IMR-90 (cell line): ENCODE data around the gene TALDO1. TPM values are rescaled to one million over a fixed set of nuclear protein-coding genes. Genes with fewer than 3 reads are reported as not detected.

Source experiments
- ATAC-seq: fragments of 200-7000 bp; cut with Tn5 transposase; 2 replicates; pipeline ENCODE4 v1.9.1; 2020; ENCODE audit warnings: low read depth, mild to moderate bottlenecking, moderate library complexity
- BruUV-seq: library from RNA; stranded (reverse); fragments of 400-500 nt; replicated peaks from 2 replicates; lab custom pipeline; 2021; lab: Mats Ljungman, UMichigan
- CTCF ChIA-PET: fragments of 300-600 bp; formaldehyde crosslinking; extraction: SDS; loops from one replicate; lab custom pipeline; 2021; ENCODE audit warnings: antibody characterized with exemption; lab: Yijun Ruan, JAX
- POLR2A ChIA-PET: fragments of 300-600 bp; sonication (Branson Sonifier 250); formaldehyde crosslinking; loops from one replicate; lab custom pipeline; 2022; ENCODE audit warnings: antibody characterized with exemption; ENCODE audit not compliant: unreplicated experiment; lab: Charles Lee
- DNase-seq: peaks from one replicate; pipeline ENCODE4 v3.0.0; 2013
- H2AFZ ChIP-seq: replicated peaks from 2 replicates; pipeline ENCODE3; 2013; ENCODE audit warnings: low read length, mild to moderate bottlenecking; ENCODE audit not compliant: poor library complexity
- H2AK5ac ChIP-seq: 2 replicates; pipeline ENCODE4 v1.6.1; 2013; ENCODE audit warnings: low read depth, low read length, inconsistent platforms
- H2AK9ac ChIP-seq: replicated peaks from 2 replicates; pipeline ENCODE3; 2013; ENCODE audit warnings: mild to moderate bottlenecking, low read depth, low read length, moderate library complexity; ENCODE audit not compliant: poor library complexity
- H2BK120ac ChIP-seq: 2 replicates; pipeline ENCODE4 v1.6.1; 2013; ENCODE audit warnings: low read depth, low read length, inconsistent platforms
- H2BK15ac ChIP-seq: 3 replicates; pipeline ENCODE4 v1.6.1; 2013; ENCODE audit warnings: low read depth, low read length, inconsistent platforms
- H2BK20ac ChIP-seq: 2 replicates; pipeline ENCODE4 v1.6.1; 2013; ENCODE audit warnings: low read depth, mild to moderate bottlenecking, inconsistent platforms, low read length, moderate library complexity
- H2BK5ac ChIP-seq: 2 replicates; pipeline ENCODE4 v1.6.1; 2013; ENCODE audit warnings: mild to moderate bottlenecking, low read depth, low read length, inconsistent platforms; ENCODE audit not compliant: poor library complexity, severe bottlenecking
- H3K14ac ChIP-seq: replicated peaks from 2 replicates; pipeline ENCODE4 v1.6.1; 2013; ENCODE audit warnings: low read depth, low read length, inconsistent platforms
- H3K18ac ChIP-seq: 2 replicates; pipeline ENCODE4 v1.6.1; 2013; ENCODE audit warnings: low read depth, low read length, control low read depth
- H3K23ac ChIP-seq: 2 replicates; pipeline ENCODE4 v1.6.1; 2013; ENCODE audit warnings: low read depth, low read length, inconsistent platforms
- H3K27ac ChIP-seq: 2 replicates; pipeline ENCODE4 v1.5.1; 2013; ENCODE audit warnings: mild to moderate bottlenecking, control low read depth, low read length; ENCODE audit not compliant: insufficient read depth
- H3K27me3 ChIP-seq: 2 replicates; pipeline ENCODE4 v1.6.1; 2013; ENCODE audit warnings: low read length; ENCODE audit not compliant: control insufficient read depth, insufficient read depth
- H3K36me3 ChIP-seq: 2 replicates; pipeline ENCODE4 v1.6.1; 2013; ENCODE audit warnings: low read length, mixed read lengths; ENCODE audit not compliant: control insufficient read depth, insufficient read depth
- H3K4ac ChIP-seq: 2 replicates; pipeline ENCODE4 v1.6.1; 2013; ENCODE audit warnings: low read depth, low read length, inconsistent platforms
- H3K4me1 ChIP-seq: 2 replicates; pipeline ENCODE4 v1.6.1; 2013; ENCODE audit warnings: low read length, mixed read lengths; ENCODE audit not compliant: control insufficient read depth, insufficient read depth
- H3K4me2 ChIP-seq: 2 replicates; pipeline ENCODE4 v1.6.1; 2013; ENCODE audit warnings: low read depth, mild to moderate bottlenecking, control low read depth, low read length, moderate library complexity
- H3K4me3 ChIP-seq: 2 replicates; pipeline ENCODE4 v1.5.1; 2013; ENCODE audit warnings: low read depth, mild to moderate bottlenecking, control low read depth, low read length, moderate library complexity; ENCODE audit not compliant: insufficient read depth
- H3K56ac ChIP-seq: 2 replicates; pipeline ENCODE4 v1.6.1; 2013; ENCODE audit warnings: low read length, inconsistent platforms; ENCODE audit not compliant: insufficient read depth; ENCODE audit errors: extremely low read depth
- H3K79me1 ChIP-seq, 2 experiments: 2 replicates each; pipeline ENCODE4 v1.6.1; 2013; ENCODE audit warnings: low read length in 2 of 2, inconsistent platforms in 1 of 2, low read depth in 1 of 2
- H3K9ac ChIP-seq: 2 replicates; pipeline ENCODE4 v1.6.1; 2013; ENCODE audit warnings: low read depth, low read length, control low read depth
- H3K9me1 ChIP-seq: 2 replicates; pipeline ENCODE4 v1.6.1; 2013; ENCODE audit warnings: low read length, inconsistent platforms; ENCODE audit not compliant: insufficient read depth
- H3K9me3 ChIP-seq: 2 replicates; pipeline ENCODE4 v1.6.1; 2013; ENCODE audit warnings: low read length; ENCODE audit not compliant: control insufficient read depth, insufficient read depth
- H4K20me1 ChIP-seq: 2 replicates; pipeline ENCODE4 v1.6.1; 2013; ENCODE audit warnings: low read length, inconsistent platforms; ENCODE audit not compliant: insufficient read depth
- H4K5ac ChIP-seq: 2 replicates; pipeline ENCODE4 v1.6.1; 2013; ENCODE audit warnings: mild to moderate bottlenecking, low read depth, low read length, control low read depth
- H4K8ac ChIP-seq, 2 experiments: 2 replicates each; pipeline ENCODE4 v1.6.1; 2013; ENCODE audit warnings: low read depth in 2 of 2, low read length in 2 of 2, control low read depth in 1 of 2, inconsistent platforms in 1 of 2
- H4K91ac ChIP-seq: 2 replicates; pipeline ENCODE4 v1.6.1; 2013; ENCODE audit warnings: low read depth, low read length, inconsistent platforms; ENCODE audit not compliant: insufficient read depth
- CHD1 ChIP-seq: IDR thresholded peaks from 2 replicates; pipeline ENCODE4 v1.6.1; 2012; ENCODE audit warnings: low read depth, low read length, improper control_type of control experiment
- MXI1 ChIP-seq: IDR thresholded peaks from 2 replicates; pipeline ENCODE4 v1.6.1; 2012; ENCODE audit warnings: low read depth, mild to moderate bottlenecking, low read length, moderate library complexity, borderline replicate concordance
- RAD21 ChIP-seq: IDR thresholded peaks from 2 replicates; pipeline ENCODE4 v1.6.1; 2012; ENCODE audit warnings: low read length, improper control_type of control experiment
- WGBS, 2 experiments: methylation state at CpG; one replicate each; pipeline versions ENCODE4 v1.1.5 to v1.1.7; 2013; ENCODE audit warnings: missing lambda C conversion rate in 2 of 2; ENCODE audit not compliant: insufficient read length in 1 of 2; ENCODE audit errors: extremely low coverage in 2 of 2; 5-methylcytosine and 5-hydroxymethylcytosine counted together
- dilution Hi-C: fragments of 300-500 bp; cut with HindIII; formaldehyde crosslinking; loops from one replicate; pipeline ENCODE4 v1.14.3; 2018; ENCODE audit warnings: low sequenced_read_pairs; ENCODE audit not compliant: unreplicated experiment
- in situ Hi-C: fragments of 300-500 bp; cut with MboI; formaldehyde crosslinking; loops from 3 replicates; pipeline ENCODE4 v1.14.3; 2019; ENCODE audit warnings: low sequenced_read_pairs, inconsistent platforms, mixed read lengths
- intact Hi-C: fragments of 100-400 bp; cut with micrococcal nuclease; formaldehyde crosslinking; loops from 2 replicates; pipeline ENCODE4 v1.10.0; 2022
- polyA plus RNA-seq, 3 experiments: library from polyadenylated mRNA; depleted of rRNA; stranded (reverse); fragments of >200 nt; gene quantifications; 2 replicates each; pipeline ENCODE4 v1.2.3, GENCODE V29; 2012; ENCODE audit warnings: low replicate concordance in 1 of 3
- total RNA-seq: library from RNA; depleted of rRNA; stranded (reverse); fragments of >200 nt; gene quantifications from 2 replicates; pipeline ENCODE4 v1.2.3, GENCODE V29; 2012
- TF ChIP-seq, protein P1 (sequence below): fragments of 150-350 bp; IDR thresholded peaks from 2 replicates; pipeline ENCODE4 v1.6.1; 2016; ENCODE audit warnings: low read depth, mild to moderate bottlenecking, low read length, moderate library complexity, borderline replicate concordance
- TF ChIP-seq, protein P2 (sequence below): conservative IDR thresholded peaks from 2 replicates; pipeline ENCODE4 v1.5.1; 2012; ENCODE audit warnings: mild to moderate bottlenecking, low read depth, low read length, improper control_type of control experiment

TALDO1 gene
- total and polyA plus RNA-seq, 2 of the 4 experiments (the other 2 are of a cell fraction), result 147 to 210 TPM

DNA sequence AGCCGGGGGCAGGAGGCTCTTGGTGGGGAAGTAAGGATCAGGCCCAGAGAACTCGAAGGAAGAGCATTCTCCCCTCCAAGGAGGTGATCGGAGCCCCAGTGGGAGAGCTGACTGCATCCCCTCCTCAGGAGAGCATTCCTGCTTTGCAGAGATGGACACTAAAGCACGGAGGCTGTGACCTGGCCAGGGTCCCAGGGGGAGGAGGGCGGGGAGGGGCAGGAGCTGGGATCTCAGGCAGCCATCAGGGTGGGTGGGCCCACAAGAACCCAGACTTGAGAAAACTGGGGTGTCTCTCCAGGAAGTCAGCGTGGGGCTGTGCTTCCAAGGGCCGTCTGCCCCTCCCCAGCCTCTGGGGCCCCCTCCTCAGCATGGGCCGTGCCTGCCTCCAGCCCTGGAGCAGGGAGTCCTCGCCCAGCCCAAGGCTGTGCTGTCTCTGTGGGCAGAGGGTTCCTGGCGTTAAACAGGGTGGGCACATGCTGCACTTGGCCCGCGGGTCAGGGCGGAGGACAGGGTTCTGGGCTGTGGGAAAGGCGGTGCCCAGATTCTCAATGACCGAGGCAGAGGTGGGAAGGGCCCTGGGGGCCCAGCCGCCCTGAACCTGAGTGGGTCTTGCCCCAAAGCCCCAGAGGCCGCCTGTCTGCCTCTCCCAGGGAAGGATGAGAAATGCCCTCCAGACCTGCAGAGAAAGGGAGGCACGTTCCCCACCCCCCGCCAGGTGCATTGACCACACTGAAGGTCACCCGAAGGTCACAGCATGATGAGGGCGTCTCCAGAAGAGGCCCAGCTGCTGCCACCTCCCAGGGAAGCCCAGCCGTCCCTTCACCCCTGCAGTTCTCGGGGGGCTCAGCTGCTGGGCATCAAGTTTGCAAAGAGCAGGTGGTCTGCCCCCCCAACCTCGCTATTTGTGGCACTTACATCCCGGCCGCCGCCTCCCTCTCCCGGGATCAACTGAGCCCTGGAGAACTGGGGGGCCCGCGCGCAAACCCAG lies 42.0 kb downstream of the TALDO1 start:
- Histone ChIP-seq H3K4ac (no peak overlapping the region), H2BK20ac (no peak overlapping the region), H3K56ac (no peak overlapping the region), H3K9me1 (no peaks in the 10 kb centered on the region), H3K18ac (no peak overlapping the region), H3K4me1 (peaks cover 5% of the 10 kb centered on the region), H4K5ac (no peak overlapping the region), H2AK5ac (no peak overlapping the region; the same call in 1 of the 2 replicates), H3K79me1 (peaks cover 0 to 8% of the 10 kb centered on the region in 2 experiments; a peak in 2 of 4 replicates), H4K8ac (no peak overlapping the region), H4K20me1 (no peaks in the 10 kb centered on the region; the same call in 1 of the 2 replicates), H3K14ac (no peak overlapping the region), H3K23ac (no peak overlapping the region), H3K4me2 (peak overlapping the region; percentile 44; the same call in 1 of the 2 replicates), H4K91ac (no peak overlapping the region), H2AFZ (peak overlapping the region; percentile 53), H3K27ac (no peak overlapping the region), H3K9me3 (no peaks in the 10 kb centered on the region), H2AK9ac (peak overlapping the region; percentile 7), H2BK120ac (no peak overlapping the region), H3K27me3 (no peaks in the 10 kb centered on the region), H2BK15ac (no peak overlapping the region), H3K36me3 (peaks cover 19% of the 10 kb centered on the region; the same call in 1 of the 2 replicates), H3K4me3 (no peak overlapping the region; the same call in 1 of the 2 replicates), H3K9ac (no peak overlapping the region), H2BK5ac (no peak overlapping the region)
- DNase-seq, result no peak
- TF ChIP-seq, protein P1, sequence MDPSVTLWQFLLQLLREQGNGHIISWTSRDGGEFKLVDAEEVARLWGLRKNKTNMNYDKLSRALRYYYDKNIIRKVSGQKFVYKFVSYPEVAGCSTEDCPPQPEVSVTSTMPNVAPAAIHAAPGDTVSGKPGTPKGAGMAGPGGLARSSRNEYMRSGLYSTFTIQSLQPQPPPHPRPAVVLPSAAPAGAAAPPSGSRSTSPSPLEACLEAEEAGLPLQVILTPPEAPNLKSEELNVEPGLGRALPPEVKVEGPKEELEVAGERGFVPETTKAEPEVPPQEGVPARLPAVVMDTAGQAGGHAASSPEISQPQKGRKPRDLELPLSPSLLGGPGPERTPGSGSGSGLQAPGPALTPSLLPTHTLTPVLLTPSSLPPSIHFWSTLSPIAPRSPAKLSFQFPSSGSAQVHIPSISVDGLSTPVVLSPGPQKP, result no peak
- TF ChIP-seq, protein P2, sequence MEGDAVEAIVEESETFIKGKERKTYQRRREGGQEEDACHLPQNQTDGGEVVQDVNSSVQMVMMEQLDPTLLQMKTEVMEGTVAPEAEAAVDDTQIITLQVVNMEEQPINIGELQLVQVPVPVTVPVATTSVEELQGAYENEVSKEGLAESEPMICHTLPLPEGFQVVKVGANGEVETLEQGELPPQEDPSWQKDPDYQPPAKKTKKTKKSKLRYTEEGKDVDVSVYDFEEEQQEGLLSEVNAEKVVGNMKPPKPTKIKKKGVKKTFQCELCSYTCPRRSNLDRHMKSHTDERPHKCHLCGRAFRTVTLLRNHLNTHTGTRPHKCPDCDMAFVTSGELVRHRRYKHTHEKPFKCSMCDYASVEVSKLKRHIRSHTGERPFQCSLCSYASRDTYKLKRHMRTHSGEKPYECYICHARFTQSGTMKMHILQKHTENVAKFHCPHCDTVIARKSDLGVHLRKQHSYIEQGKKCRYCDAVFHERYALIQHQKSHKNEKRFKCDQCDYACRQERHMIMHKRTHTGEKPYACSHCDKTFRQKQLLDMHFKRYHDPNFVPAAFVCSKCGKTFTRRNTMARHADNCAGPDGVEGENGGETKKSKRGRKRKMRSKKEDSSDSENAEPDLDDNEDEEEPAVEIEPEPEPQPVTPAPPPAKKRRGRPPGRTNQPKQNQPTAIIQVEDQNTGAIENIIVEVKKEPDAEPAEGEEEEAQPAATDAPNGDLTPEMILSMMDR, result no peak
- TF ChIP-seq MXI1 (no peak), CHD1 (no peak), RAD21 (no peak)
- no peak; the same call in 1 of the 2 replicates for ATAC-seq
- dilution Hi-C loops, result no loop called here
- WGBS, 2 experiments, result 46% methylated on average over 10 of the region's 31 CpGs; no CpG with 5 or more reads in 1 of the 2 experiments
- intact Hi-C loops, result no loop called here
- ChIA-PET POLR2A (no interaction called here), CTCF (no interaction called here)
- in situ Hi-C loops, result no loop called here
- BruUV-seq, result no TSS peak
